Pons (tissue), 1 donor: ENCODE results near the gene DIP2C.
"Not testable (repeated sequence)": the region's sequence is repeated elsewhere in the genome, so short reads cannot be mapped to it uniquely, and the experiment has no call there.

ENCODE experiments used
- DNase-seq: peaks from one replicate; pipeline ENCODE4 v3.0.0-alpha.2; 2016; ENCODE audit warnings: low spot score

The DIP2C gene

DNA sequence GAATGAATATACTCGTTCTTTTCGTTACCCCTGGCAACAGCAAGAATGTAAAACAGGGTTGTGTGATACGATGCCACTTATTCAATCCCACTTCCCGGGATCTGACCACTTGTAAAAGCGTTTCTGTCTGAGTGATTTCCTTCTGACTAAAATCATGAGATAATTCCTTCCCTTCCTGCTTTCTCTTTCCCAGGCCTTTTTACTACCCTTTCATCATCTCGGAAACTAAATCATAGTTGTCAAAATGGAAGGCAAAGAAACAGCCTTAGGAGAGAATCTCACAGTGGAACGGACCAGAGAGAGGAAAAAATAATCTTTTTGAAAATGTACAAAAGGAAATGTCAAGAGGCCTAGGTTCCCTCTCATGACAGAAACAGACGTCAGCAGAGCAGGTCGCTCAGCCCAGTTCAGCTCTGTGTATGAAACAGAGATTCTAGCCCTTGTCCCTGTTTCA lies 29.8 kb downstream of the DIP2C start:
- DNase-seq: no peak

DNA sequence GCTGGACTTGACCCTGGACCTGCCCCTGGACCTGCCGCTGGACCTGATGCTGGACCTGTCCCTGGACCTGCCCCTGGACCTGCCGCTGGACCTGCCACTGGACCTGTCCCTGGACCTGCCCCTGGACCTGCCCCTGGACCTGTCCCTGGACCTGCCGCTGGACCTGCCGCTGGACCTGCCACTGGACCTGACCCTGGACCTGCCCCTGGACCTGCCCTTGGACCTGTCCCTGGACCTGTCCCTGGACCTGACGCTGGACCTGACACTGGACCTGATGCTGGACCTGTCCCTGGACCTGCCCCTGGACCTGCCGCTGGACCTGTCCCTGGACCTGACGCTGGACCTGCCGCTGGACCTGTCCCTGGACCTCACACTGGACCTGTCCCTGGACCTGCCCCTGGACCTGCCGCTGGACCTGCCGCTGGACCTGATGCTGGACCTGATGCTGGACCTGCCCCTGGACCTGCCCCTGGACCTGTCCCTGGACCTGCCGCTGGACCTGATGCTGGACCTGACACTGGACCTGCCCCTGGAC lies 31.6 kb downstream of the DIP2C start:
- DNase-seq: not testable (repeated sequence)

DNA sequence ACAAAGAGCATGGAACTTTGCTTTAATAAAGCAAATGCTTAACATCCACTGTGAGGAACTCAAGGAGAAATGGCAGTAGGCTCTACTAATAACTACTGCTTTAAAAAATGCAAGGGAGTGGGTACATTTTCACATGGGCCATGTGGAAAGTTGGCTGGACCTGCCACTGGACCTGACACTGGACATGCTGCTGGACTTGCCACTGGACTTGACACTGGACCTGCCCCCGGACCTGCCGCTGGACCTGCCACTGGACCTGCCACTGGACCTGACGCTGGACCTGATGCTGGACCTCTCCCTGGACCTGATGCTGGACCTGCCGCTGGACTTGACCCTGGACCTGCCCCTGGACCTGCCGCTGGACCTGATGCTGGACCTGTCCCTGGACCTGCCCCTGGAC lies 32.6 kb downstream of the DIP2C start:
- no peak for DNase-seq

DNA sequence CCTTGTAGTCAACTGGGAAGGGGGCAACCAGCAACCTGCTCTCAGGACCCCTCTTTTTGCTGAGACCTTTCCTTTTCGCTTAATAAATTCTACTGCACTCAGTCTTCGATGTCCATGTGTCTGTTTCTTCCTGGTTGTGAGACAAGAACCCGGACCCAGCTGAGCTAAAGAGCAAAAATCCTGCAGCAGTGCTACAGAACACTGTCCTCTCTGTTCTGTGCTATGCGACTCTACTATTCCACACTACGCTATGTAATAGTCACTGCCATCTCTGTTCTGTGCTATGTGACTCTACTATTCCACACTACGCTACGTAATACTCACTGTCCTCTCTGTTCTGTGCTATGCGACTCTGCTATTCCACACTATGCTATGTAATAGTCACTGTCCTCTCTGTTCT lies 34.3 kb downstream of the DIP2C start:
- DNase-seq: peak; percentile 82

DNA sequence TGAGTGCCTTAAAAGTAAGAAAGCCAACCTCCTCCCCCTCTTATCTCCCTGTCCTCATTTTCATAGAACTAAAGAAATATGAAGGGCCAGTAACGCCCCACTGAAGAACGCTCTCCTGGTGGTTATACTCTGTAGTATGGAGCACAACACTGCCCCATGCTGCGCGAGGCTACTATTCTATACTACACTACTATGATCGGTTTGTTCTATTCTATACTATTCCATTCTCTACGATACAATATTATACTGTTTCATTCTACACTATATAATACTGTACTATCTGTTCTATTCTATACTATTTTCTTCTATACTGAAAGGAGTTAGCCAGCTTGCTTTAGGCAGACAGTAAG lies 34.8 kb downstream of the DIP2C start:
- no peak for DNase-seq

DNA sequence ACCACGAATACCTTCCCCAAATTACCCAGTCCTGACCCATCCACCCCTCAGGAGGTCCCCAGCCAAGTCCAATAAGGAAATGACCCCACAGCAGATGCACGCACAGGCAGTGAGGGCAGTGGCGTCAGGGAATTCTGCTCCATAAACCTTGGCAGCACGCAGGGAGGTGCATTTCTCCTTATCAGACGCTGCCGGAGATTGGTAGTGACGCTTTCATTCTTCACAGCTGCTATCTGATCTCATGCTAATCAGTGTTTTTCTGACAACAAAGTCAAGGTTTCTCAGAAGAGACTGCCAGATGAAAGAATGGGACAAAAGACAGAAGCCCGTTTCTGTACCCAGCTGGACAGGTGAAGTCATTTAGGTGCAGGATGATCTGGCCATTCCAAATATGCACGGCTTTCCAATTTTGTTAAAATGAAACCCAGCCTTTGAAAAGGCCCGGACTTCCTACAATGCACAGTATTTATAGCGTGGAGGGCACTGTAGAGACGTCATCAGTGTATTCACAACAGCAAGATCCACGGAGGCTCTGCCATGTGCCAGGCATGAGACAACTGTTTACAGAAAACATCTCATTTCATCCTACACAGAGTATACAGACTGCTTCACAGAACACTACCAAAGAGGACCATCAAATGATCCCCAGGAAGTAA lies 35.3 kb downstream of the DIP2C start:
- peak; percentile 75 for DNase-seq

DNA sequence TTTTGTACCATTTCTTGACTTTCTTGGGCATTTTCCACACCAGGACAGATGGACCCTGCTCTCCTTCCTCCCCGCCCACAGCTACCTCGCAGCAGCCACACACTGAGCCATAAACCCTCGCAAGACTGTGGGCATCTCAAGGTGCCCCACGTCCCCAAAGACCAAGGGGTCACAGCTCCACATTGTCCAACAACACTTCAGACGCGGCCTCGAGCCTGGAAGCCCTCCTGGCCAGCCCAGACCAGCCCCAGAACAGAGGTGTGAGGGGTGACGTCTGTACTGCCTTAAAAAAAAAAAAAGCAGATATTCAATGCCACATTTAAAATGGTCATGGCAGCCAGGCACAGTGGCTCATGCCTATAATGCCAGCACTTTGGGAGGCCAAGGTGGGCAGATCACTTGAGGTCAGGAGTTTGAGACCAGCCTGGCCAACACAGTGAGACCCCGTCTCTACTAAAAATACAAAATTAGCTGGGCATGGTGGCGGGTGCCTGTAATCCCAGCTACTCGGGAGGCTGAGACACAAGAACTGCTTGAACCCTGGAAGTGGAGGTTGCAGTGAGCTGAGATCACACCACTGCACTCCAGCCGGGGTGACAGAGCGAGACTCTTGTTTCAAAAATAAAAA lies 36.5 kb downstream of the DIP2C start:
- DNase-seq: not testable (repeated sequence)

DNA sequence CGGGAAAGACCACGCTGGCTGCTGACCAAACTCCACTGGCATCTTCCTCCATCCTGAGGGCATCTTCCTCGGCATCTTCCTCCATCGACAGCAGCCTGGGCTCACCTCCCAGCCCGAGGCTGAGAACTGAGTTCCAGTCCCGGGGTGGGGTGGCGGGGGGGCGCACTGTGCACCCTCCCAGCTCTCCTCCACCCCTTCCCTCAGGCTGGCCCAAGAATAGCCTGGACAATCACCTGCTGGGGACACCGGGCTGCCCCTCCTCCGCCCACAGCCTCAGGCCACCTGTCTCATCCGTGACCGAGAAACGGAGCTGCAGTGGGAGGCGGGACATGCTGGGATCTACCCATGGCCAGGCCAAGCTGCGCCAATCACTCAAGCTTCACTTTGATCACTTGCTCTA lies 37.2 kb downstream of the DIP2C start:
- DNase-seq: no peak

DNA sequence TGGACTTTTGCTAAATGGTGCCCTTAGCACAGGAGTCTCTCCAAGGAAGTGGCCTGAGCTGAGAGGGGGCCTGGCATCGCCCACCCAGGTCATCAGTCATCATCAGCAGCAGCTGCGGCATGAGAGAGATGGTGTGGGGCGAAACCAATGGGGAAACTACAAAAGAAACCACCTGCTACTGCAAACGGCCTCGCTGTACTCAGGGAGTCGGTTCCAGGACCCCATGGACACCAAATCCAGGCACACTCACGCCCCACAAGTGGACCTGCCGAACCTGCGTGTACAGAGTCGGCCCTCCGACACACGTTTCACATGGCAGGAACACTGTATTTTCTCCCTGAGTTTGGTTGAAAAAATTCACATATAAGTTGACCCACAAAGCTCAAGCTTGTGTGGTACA lies 37.8 kb downstream of the DIP2C start:
- DNase-seq: no peak

DNA sequence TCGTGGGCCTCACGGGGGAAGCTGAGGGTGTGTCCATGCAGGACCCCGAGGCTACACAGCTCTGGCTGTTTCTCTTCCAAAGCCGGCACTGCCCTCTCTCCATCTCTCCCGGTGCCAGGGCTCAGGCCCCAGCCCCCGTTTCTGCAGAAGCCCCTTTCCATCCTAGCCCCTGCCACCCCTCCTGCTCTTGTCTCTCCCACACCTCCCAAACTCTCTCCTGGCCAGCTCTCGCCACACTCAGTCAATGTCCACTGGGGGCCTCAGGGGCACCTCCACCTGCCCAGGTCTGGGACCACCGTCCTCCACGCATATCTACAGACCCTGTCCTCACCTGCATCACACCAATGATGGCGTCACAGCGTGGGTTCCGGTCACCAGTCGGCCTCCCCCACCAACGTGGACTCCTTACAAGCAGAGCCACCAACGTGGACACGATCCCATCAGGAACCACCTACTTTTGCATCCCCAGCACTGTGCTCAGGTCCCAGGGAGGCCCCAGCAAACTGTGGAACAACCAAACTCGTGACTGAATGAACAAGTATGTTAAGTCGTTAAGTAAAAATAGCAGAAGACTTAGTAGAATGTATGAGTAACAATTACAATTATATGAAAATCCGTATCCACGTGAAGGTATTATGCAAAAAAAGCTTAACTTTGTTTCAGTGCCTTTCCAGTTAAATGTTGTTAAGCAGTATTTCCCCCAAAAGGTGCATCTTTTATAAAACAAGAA lies 38.4 kb downstream of the DIP2C start:
- no peak for DNase-seq

DNA sequence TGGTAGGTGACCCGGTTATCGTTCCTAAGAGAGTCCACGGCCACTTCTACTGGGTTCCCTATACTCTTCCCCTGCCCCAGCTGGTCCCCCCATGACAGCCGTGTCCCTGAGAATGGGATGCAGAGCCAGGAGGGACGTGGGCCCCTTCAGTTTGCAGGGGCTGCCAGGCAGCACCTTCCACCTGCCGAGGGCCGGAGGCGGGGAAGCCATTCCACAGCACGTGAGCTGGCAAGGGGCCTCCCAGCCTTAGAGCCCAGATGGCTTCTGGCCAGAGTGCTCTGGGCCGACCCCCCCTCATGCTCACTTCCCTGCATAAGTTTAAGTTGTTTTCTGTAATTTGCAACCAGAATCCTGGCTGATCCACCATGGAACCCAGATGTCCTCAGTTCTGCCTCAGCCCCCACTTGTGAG lies 39.0 kb downstream of the DIP2C start:
- DNase-seq: no peak

DNA sequence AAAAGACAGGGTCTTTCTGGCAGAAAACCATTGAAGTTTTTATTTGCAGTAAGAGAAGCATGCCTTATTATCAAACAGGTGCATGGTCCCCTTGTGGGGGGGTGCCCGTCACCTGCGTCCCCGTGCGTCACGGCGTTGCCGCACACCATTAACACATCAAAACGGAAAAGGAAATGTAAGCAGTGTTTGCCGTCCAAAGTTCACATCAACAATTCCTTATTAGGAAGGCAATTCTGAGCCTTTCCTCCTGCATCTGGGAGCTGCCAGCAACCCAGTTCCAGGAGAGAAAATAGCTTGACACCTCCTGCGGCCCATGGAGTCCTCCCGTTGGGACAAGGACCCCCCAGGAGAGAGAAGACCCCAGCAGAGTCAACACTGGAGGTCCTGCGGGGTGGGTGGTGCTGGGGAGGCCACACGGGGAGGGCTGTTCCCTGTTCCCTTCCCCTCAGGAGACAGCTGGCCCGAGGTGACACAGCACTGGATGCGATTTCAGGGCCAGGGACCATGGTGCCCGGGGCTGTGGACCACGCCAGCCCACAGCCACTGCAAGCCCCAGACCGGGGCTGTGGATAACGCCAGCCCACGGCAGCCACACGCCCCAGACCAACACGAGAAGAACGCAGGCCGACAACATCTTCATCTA lies 39.5 kb downstream of the DIP2C start:
- no peak for DNase-seq

DNA sequence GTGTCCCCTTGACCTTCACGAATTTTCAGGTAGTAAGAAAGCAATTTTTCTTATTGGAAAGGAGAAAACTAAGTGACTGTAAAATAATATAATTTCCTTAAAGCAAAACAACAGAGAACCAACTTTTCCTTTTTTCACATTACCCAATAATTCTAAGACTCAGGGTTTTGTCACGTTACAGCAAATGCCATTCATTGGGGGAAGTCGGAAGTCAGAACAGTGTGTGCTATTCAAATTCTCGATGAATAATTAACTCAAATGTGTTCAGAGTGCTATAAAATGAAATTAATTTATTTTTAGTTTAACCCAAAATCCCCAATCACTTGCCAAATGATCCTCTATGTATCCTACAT lies 40.0 kb downstream of the DIP2C start:
- no peak for DNase-seq

DNA sequence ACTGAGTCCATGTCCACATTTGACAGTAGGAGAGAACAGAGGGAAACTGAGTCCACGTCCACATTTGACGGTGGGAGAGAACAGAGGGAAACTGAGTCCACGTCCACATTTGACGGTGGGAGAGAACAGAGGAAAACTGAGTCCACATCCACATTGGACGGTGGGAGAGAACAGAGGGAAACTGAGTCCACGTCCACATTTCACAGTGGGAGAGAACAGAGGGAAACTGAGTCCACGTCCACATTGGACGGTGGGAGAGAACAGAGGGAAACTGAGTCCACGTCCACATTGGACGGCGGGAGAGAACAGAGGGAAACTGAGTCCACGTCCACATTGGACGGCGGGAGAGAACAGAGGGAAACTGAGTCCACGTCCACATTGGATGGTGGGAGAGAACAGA lies 42.4 kb downstream of the DIP2C start:
- DNase-seq: not testable (repeated sequence)

DNA sequence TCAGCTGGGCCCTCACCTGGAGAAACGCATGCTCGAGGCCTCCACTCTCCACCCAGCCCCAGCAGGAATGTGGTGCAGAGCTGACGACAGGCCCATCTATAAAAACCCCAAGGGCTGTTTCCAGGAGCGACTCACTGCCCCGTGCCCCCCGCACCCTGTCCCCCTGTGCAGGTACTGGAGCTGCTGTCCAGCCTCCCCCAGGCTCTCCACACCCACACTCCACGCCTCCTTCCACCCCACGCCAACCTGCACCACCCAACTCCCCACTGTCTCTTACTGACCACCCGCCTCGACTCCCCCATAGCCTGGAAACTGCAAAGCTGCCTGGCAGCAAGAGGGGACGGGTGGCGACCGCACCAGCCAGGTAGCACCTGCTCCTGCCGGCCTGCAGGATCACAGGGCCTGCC lies 43.3 kb downstream of the DIP2C start:
- DNase-seq: no peak

DNA sequence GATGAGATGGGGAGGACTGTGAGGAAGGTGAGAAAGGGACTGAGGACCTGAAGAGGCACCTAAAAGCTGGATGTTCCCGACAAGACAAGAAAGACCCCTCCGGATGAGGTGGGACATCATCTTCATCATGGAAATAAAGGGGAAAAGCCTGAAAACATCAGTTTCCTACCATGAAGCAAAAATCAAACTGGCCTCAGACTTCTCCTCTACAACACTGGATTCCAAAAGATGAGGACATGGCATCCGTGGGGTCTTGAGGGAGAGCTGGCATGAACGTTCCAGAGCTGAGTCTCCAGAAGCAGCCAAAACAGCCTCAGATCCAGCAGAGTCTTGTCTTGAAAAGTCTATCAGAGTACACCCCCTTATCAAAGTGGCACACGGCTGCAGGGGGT lies 44.5 kb downstream of the DIP2C start:
- DNase-seq: no peak

DNA sequence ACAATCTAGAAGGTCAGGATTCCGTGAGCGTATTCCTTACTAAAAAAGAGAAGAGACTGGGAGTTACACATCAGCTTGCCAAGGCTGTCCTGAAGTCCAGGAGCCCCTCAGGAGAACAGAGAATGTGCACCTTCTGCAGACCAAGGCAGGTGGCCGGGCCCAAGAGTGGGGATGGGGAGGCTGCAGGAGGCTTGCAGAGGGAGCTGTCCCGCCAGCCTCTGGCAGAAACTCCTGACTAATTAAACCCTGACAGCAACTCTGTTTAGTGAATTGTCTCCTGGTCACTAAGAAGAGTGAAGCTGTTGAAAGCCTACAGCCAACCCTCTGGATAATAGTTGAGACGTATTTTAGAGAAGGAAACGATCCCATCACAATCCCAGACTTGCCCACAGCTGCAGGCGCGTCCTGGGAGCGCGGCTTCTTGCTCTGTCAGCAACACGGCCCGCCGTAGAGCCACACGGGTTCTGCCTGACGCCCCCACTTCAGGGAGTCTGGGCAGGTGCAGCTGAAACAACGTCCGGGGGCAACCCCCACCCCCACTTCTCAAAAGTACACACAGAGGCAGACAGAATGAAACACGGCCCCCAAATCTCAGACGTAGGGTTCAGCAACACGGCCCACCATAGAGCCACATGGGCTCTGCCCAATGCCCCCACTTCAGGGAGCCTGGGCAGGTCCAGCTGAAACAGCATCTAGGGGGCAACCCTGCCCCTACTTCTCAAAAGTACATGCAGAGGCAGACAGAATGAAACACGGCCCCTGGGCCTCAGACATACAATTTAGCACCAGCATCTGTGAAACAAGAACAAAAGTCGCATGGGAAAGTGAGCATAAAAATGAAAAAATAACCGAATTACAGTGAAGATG lies 45.2 kb downstream of the DIP2C start:
- DNase-seq: no peak

DNA sequence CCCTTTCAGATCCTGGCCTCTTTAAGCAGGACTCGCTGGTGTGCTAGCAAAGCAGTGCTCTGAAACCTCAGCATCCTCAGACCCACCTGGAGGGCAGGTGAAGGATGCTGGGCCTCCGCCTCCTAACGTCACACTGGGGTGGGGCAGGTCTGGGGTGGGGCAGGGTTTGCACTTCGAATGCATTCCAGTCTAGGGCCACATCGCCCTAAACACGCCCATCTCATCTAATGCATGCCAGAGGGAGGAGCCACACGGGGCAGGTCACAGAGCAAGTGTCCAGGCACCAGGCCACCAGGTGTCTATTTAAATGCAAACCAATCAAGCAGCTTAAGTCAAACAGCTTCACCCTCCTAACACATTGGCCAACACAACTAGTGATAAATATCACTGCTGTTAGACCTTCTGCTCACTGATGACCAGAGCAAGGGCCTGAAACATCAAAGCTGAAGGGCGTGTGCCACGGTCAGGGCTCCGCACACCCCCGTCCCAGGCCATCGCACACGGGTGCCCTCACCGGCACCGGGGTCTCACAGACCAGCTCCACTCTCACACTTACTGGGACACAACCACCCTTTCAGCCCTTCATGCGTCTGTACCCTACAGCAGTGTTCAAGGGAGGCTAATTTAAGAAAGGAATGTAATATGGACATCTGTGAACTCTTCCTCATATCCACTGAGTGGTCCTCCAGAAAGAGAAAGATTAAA lies 47.1 kb downstream of the DIP2C start:
- no peak for DNase-seq

DNA sequence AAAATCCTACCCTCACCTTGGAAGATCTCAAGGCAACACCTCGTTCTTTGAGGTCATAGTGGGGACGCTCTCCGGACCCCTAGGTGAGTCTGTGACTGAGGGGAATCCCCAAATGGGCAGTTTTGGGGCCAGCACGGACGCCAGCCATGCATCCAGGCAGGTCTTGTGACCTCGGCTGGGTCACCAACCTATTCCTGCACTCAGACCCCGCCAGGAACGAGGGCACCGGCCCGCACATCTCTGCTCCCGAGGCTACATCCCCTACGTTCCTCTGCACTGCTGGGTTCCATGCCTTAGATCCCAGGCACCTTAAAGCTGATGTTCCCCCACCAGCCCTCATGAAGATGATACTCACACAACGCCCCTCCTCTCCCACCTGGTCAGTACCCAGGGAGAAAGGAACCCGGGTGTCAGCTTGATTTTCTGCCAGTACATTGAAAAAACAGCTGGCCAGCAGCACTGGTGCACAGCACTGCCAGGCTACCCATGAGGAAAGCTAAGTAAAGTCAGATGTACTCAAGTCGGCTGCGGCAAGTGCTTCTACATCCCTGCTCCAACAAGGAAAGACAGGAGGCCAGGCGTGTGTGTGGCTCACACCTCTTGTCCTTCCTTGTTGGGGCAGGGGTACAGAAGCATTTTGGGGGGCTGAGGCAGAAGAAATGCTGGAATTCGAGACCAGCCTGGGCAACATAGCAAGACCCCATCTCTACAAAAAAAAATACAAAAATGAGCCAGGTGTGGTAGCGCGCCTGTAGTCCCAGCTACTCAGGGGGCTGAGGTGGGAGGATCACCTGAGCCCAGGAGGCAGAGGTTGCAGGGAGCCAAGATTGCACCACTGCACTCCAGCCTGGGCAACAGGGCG lies 48.1 kb downstream of the DIP2C start:
- DNase-seq: no peak

DNA sequence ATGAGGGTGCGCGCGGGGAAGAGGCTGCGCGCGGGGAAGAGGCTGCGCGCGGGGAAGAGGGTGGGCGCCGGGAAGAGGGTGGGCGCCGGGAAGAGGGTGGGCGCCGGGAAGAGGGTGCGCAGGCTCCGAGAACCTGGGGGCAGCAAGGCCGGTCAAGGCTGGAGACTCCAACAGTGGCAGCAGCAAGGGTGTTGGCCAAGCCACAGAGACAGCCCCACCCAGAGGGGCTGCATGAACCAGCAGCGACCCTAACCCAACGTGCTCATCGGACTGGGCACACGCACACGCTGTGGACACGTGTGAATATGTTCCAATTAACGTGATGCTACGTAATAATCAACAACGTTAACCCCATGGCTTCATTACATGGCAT lies 48.8 kb downstream of the DIP2C start:
- no peak for DNase-seq
